Measurements from ENCODE around the gene NHLRC1. TPM values are rescaled to one million over a fixed set of nuclear protein-coding genes. Genes with fewer than 3 reads are reported as not detected.

The NHLRC1 gene
- total RNA-seq, 1 experiment from 2014 or later: 1.6 TPM

- DNase-seq (ENCODE audit: low spot score): no peak
Observed at GRCh38 chr6:18139935-18140621, 17.6 kb upstream of the NHLRC1 start.

DNA sequence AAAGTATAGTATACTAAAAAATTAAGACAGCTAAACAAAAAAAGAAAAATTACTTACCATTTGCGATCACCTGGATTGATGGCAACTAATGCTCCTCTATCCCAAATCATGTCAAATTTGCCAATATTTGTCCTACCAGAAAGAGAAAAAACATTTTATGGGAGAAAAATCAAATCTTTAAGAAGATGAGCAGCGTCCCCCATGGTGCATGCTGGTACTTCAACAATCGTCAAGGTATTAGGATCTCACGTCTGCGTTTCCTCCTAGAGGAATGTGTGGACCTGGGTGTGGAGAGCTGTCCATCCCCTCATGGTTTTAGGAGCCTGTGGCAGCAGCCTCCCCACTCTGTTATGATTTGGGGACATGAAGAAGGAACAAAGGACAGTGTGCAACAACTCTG is 16.4 kb upstream of the NHLRC1 start:
- DNase-seq (ENCODE audit: low spot score): no peak

GRCh38 chr6:18136260-18136659 is 13.8 kb upstream of the NHLRC1 start:
- DNase-seq (ENCODE audit: low spot score): no peak

DNA sequence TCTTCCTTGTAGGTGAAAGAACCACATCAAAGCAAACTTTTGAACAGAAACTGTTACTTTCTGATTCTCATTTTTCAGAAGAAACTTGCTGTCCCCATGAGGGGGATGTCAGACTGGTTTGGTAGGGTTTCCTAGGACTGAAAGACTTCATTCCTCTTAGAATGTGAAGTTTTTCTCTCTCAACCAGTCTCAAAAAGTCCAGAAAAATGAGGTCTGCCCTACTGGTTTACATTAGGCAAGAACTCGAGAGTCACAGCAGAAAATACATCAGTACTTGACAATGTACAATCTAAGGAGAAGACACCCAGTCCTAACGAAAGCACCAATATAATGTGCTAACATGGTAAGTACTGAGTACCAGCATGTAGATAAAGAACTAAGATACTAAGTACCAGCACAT is 12.7 kb upstream of the NHLRC1 start:
- no peak for DNase-seq (ENCODE audit: low spot score)

DNA sequence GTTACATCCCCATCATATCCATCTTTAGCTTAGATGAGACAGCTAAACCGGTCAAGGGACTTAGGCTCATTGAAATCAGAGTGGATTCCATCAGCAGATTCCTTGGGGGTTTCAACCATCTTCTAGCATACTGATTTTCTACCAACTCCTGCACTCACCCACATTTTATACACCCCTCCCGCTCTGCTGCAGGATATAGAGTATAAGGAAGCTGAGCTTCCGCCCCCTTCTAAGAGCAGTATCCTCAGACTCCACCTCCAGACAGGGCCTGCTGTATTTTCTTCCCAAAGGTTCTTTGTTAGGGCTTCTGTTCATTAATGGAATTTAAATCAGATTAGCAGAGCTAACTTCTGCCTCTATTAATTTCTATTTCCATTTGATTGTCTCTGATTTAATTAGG is 9.9 kb upstream of the NHLRC1 start:
- no peak for DNase-seq (ENCODE audit: low spot score)

DNA sequence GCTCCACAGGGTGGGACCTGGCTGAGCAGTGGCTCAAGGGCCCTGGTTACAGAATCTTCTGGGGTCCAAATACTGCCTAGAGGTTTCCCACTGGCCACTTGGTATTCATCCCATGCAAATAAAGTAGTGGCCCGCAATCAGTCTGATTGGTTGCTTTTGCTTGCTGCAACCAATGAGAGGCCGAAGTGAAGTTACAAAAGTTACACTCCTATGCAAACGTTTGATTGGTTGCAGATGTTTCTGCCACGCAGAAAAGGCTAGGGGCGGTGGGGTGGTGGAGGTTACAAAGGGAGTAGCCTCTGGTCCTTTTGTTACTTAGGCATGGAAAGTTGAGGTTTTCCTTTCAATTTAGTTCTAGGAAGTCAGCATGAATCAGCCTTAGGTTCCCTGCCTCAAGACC is 3.6 kb upstream of the NHLRC1 start:
- no peak for DNase-seq (ENCODE audit: low spot score)

- no peak for DNase-seq (ENCODE audit: low spot score)
Observed at GRCh38 chr6:18121580-18122127, 823 bp downstream of the NHLRC1 start.

GRCh38 chr6:18119236-18119635 is 3.2 kb downstream of the NHLRC1 start:
- DNase-seq (ENCODE audit: low spot score): no peak

DNA sequence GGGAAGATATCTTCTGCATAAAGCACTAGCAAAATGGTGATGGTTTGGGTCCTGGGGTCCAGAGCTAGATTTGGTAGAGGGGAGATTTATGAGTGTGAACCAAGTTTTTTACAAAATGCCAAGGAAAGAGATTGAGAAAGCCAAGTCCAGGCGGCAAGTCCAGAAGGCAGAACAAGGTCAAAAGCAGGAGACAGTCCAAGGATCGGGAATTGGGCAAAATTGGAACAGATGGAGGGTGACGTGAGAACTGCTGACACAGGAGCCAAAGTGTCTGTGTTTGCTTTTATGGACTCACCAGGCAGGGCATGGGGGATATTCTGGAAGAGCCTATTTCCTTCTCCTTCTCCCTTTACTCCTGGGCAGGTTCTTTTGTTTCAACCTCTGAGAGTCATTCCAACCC is 4.1 kb downstream of the NHLRC1 start:
- no peak for DNase-seq (ENCODE audit: low spot score)

DNA sequence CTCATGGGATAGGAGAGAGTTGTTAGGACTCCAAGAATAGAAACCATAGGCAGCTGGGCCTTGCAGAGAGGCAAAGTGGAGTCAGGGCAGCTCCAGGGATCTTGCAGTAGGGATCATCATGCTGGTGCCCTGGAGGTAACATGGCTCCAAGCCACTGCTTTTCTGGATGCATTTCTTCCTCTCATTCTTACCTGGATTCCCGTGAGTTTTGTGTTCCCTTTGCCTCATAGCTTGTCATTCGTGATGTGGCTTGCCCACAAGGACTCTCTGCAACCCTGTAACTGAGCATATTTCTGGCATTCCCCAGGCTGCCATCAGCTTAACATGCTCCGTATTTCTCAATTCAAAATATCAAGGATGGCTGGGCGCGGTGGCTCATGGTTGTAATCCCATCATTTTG is 5.3 kb downstream of the NHLRC1 start:
- no peak for DNase-seq (ENCODE audit: low spot score)

DNA sequence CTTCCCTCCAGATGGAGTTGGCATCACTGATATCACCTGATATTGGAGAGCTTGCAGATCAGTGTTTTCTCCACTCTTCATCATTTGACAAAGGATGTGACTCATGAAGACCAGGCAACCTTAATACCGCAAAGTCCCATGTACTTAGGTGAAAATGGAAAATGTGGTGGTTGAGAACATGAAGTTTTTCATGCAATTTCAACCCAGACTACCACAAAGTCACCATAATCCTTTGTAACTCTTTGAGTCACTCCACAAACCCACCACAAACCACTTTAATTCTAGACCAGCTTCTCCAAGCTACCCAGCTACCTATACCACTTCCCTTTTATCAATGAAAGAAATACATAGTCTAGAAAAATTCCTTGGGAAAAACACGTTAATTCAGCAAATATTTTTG is 7.1 kb downstream of the NHLRC1 start:
- DNase-seq (ENCODE audit: low spot score): no peak

- no peak for DNase-seq (ENCODE audit: low spot score)
Observed at GRCh38 chr6:18110162-18110561, 12.3 kb downstream of the NHLRC1 start.

- DNase-seq (ENCODE audit: low spot score): no peak
Observed at GRCh38 chr6:18107061-18107460, 15.4 kb downstream of the NHLRC1 start.

DNA sequence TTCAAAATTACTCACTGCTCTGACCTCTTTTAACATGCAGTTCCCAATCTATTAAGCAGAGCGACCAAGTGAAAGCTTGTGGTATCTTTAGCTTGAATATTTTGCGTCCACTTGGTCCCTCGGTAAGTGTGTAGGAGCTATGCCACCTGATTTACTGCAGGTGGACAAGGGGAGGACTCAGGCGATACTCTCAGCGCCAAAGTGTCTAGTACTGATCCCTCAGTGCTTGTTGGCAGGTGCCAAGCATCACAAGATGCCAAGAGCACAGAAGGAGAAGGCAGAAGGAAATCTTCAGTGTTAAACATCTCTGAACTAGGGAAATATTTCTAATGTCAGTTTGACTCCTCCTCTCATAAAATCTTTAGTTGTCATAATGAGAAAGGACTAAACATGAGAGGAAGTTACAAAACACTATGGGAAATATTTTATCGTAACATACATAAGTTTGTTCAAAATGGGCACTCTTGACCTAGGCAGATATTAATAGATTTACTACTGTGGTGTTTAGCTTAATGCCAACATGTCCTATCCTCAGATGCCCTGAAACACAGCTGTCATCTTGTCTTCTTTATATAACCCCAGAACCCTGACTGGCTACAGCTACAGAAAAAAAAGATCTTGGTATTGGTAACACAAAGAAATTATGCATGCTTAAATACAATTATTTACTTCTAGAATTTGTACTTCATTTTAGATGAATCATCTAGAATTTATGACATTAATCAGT is 19.5 kb downstream of the NHLRC1 start:
- DNase-seq (ENCODE audit: low spot score): no peak

GRCh38 chr6:18101873-18102272 is 20.6 kb downstream of the NHLRC1 start:
- DNase-seq (ENCODE audit: low spot score): no peak

GRCh38 chr6:18101271-18101670 is 21.2 kb downstream of the NHLRC1 start:
- no peak for DNase-seq (ENCODE audit: low spot score)

- DNase-seq (ENCODE audit: low spot score): no peak
Observed at GRCh38 chr6:18100296-18100695, 22.2 kb downstream of the NHLRC1 start.

GRCh38 chr6:18099511-18099910 is 23.0 kb downstream of the NHLRC1 start:
- DNase-seq (ENCODE audit: low spot score): no peak

DNA sequence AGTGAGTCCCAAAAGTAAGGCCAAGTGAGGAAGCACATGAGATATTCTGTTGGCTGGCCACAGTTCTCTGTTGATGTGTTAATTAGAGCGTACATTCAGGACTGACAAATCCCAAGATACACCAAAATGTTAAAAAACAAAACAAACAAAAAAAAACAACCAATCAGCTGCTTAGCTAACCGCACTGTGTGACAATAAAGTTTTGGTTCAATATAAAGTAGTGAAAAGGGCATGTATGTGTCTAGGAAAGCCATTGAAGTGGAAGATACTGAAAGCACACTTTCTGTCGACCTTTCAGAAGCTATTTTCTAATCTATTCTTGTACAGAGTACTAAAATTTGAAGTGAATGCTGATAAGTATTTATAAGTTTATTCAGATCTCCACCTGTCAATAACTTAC is 26.1 kb downstream of the NHLRC1 start:
- DNase-seq (ENCODE audit: low spot score): no peak

DNA sequence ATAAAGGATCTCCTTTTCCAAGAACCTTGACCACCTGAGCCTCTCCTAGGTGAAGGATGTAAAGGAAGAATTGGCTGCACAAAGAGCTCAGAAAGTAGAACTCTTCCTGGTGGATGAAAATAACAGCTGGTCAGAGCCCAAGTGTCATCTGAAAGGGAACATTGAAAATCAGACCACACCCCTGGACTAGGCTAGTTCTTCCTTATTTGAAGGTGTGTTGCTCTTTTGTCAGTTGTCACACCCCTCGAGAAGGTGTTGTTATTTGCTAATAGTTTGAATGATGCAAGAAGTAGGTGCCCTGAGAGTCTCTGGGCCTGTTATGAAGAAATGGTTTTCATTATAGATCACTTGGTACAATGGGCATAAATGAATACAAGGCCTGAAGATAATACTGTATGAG is 31.1 kb downstream of the NHLRC1 start:
- DNase-seq (ENCODE audit: low spot score): no peak

DNA sequence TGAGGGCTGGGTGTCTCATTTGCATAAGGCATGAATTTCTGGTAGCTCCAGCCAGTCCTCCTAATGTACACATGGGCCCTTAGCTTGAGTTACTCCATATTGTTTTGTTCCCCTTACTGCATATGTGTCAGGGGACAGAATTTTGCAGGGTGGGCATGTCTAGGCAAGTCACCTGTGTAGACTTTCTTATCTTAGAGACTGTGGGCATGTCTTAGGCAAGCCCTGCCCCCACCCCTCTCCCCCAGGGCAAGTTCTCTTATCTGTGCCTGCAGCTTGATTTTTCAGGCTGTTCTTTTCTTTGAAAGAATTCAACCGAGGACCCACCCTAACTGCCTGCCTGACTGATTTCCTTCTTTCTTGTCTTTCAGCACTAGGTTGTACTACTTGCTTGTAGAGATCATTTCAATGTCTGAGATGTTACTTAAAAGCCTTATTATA is 32.1 kb downstream of the NHLRC1 start:
- DNase-seq (ENCODE audit: low spot score): no peak

- DNase-seq (ENCODE audit: low spot score): no peak
Observed at GRCh38 chr6:18088419-18089296, 33.8 kb downstream of the NHLRC1 start.

Data from HT-29 (cell line).